HG03520 (cell line): ENCODE measurements around the gene SPESP1.

Source experiments
- ATAC-seq: cut with Tn5 transposase; IDR thresholded peaks from one replicate; pipeline ENCODE4 v1.9.1; 2021; ENCODE audit warnings: mild to moderate bottlenecking, moderate library complexity; ENCODE audit not compliant: unreplicated experiment

SPESP1 gene

DNA sequence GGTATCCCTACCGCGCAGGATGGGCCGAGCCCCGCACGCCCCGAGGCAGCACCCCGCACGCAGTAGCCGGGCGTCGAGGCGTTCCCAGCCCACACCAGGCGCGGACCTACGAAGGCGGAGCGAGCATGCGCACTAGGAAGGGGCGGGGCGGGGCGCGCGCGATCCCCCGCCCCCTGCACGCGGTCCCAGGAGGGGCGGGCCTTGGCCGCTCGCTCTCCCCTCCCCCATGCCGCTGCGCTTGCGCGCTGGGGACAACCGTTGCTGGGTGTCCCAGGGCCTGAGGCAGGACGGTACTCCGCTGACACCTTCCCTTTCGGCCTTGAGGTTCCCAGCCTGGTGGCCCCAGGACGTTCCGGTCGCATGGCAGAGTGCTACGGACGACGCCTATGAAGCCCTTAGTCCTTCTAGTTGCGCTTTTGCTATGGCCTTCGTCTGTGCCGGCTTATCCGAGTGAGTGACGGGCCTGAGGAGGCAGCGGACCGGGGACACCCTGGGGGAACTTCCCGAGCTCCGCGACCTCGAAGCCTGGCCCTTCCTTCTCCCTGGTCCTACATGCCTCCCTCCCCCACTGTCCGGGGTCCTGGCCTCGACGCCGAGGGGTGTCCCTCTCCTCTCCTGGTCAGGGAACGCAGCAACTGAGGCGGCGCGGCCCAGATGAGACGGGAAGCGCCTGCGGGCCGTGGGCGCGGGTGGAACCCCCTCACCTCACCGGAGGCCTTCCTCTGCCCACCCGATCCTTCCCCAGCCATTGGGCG lies at the start of gene SPESP1:
Gene SPESP1, plus strand, starts transcription at position 258 of the 755 bp plus-strand sequence. Its CDS starts 129 bp downstream, at position 387.
- no peak for ATAC-seq

DNA sequence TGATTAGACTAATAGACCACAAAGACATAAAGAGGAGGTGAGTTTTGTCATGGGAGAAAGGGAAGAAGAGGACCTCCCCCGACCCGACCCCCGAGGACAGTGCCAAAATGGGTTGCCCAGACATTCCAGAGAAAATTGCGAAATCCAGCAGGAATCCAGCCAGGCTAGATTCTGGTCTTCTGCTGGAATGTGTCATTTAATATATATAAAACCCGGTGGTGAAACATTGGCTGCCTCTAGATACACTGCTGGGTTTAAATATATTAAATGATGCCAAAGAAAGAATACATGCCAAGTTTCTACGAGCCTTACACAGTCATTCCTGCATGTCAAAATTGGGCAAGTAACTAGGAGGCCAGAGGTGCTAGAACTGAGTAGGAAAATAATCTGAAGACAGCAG lies 45.3 kb upstream of the SPESP1 start:
- ATAC-seq = no peak

DNA sequence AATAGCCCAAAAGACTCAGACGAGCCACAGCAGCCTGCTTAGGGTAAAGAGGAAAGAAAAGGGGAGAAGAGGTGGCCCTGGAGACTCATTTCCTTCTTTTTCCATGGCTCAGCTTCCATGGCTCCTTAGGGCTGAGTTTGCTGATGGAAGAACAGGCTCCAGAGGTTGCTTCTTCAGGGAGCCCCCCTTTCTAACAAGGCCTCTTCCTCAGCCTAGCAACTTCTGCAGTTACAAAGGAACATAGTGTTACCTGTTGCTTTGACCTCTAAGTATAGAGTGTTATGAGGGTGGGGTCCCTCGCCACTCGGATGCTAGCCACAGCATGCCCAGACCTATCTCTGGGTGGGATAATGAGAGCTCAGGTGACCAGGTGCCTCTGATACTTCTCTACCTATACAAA lies 43.2 kb upstream of the SPESP1 start:
- no peak for ATAC-seq

DNA sequence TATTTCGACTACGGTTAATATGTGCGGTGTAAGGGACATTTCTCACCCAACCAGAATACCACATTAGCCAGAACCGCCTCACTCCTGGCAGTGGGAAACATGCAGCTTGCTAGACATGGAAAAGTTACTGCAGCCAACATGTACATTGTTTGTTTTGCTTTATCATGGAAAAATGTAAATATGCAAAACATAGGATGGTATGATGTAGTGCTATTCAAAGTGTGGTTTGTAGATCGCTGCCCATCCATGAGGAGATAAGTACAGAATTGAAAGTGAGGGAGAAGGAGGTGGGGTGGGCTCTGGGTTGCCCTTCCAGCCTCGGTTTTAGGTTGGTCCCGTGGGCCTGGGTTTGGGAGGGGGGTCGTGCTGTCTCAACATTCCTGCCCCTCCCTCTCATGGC lies 42.5 kb upstream of the SPESP1 start:
- no peak for ATAC-seq

DNA sequence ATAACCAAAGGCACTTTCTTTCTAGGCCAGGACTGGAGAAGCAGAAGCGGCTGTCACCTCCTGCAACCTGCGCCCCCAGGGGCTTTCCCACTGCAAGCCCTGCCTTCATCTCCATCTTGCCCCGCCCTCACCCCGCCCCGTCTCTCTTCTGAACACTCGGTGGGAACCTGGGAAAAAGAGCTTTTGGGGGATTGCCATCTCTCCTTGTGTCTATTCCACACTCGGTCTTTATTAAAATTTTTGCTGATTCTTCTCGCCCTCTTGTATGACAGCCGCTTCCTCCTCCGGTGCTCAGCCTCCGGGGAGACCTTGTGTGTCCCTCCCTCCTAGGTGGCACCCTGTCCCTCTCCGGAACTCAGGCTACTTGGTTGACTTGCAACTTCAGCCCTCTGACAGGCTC lies 41.9 kb upstream of the SPESP1 start:
- ATAC-seq = no peak

DNA sequence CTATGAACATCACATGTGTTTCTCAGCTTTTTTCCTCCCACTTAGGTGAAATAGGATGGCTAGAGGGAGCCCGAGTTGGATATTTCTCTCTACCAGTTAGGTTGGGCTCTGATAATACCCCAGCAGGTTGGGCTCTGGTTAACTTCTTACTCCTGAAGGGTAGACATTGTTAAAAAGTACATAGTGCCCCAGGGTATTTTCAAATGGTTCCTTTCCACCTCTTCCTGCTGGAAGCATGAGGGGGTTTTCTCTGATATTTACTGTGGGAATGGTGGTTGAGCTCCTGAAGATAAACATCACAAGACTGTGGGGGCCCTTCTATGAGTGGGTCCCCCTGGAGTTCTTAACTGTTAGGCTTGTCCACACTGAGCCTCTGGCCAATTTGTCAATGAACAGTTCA lies 36.1 kb upstream of the SPESP1 start:
- ATAC-seq = no peak

DNA sequence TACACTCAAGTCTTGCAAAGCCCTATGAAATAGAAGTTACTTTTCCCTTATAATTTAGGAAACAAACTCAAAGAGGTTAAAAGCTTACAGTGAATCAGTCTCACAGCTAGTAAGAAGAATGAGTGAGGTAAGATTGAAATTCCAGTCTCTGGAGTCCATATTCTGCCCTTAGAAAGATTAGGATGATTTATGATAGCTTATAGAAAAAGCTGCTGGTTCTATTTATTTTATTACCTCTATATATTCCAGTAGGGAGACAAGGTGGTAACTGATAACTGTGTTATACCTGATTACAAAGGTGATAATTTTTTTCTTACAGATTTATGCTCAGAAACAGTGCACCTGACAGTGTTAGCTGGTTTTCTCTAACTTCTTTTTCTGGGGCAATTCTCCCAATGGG lies 34.1 kb upstream of the SPESP1 start:
- no peak for ATAC-seq

DNA sequence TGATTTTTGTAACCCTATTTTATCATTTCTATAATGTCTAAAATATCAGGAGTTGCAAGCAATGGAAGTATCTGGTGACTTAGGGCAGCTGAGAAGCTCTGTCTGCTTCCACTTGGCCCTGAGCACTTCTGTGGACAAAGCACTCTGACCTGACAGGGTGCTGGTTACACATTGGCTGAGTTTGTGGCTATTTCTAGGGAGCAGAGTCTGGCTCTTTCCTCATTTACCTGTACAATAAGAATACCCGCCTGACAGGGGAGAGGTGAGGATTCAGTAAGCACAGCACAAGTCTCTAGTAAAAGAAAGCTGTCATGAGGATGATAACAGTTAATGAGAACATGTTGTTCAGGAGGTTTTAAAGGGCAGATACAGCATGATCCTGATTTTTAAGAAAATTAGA lies 33.3 kb upstream of the SPESP1 start:
- ATAC-seq = no peak

DNA sequence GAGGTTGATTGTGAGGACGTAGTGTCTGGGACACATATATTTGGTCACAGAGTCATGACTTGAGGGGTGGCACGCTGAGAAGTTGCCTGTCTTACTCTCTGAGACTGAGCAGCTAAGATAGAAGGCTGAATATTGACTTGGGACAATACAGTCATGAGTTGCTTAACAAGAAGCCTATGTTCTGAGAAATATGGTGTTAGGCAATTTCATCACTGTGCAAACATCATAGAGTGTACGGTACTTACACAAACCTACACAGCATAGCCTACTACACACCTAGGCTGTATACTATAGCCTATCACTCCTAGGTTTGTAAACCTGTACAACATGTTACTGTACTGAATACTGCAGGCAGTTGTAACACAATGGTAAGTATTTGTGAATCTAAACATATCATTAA lies 30.3 kb upstream of the SPESP1 start:
- ATAC-seq = no peak

DNA sequence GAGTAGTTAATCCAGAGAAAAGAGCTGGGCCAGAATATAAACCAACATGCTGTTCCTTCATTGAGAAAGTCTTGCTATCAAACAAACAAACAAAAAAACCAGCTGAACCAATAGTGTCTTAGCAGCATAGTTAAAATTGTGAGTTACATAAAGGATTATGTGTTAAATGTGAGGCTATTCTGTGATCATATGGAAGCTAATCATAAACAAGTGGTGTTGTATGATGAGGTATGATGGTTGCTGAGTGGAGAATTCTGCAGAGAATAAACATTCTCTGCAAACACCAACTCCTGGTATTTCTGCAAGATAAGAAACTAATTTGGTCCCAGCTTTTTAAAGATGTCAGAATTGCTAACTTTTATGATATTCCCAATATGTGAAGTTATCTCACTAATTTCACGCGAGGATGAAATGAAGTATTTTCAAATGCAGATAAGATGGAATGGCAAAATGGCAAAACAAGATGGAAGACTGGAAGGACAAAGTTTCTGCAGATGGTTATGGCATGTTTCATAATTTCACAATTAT lies 22.9 kb upstream of the SPESP1 start:
- ATAC-seq = no peak

DNA sequence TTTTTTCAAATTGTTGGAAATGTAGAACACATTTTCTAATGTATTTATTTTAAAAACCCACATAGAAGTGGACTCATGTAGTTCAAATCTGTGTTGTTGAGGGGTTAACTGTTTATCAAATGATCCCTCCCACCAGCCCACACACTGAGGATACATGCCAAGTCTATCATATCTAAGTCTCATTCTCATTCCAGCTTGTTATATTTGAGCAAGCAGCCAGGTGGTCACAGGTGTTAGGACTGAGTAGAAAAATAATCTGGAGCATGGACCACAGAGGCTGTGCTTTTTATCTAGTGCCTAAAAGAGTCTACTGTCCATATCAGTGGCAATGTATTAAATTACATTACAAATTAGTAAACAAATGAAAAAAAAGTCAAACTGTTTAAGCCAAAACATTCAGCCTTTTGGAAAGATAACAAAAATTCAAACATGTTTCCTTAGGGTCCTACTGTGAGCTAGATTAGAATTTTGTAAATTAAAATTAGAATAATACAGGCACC lies 20.7 kb upstream of the SPESP1 start:
- no peak for ATAC-seq

DNA sequence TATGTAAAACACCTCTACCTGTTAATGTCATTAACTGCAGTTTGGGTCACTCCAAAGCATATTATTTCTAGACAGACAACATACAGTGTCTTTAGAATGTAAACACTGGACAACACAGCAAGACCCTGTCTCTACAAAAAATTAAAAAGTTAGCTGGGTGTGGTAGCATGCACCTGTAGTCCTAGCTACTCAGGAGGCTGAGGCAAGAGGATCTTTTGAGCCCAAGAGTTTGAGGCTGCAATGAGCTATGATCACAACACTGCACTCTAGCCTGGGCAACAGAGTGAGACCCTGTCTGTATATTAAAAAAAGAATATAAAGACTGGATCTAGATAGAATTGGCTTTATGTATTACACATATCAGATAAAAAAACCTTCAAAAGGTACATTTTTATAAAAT lies 20.0 kb upstream of the SPESP1 start:
- no peak for ATAC-seq

DNA sequence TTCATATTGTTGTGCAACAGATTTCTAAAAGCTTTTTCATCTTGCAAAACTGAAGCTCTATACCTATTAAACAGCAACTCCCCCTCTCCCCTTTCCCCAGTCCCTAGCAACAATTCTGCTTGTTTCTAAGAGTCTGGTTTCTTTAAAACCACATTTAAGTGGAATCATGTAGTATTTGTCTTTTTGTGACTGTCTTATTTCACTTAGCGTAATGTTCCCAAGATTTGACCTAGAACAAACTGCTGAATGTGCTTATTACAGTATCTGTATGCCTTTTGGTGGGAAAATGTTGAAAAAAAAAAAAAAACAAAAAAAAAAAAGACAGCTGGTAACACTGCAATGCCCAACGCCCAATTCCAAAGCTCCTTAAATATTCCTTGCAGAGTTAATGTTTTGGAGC lies 19.5 kb upstream of the SPESP1 start:
- ATAC-seq = no peak

DNA sequence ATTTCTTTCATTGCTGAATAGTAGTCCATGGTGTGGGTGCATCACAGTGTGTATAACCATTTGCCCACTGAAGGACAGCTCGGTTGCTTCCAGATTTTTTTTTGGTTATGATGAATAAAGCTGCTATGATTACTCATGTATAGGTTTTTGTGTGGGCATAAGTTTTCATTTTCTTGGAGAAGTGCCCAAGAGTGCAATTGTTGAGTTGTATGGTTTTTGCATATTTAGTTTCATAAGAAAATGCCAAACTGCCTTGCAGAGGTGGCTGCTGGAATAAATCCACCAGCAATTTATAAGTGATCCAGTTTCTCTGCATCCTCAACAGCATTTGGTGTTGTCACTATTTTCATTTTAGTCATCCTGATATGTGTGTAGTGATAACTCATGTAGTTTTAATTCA lies 8.4 kb upstream of the SPESP1 start:
- no peak for ATAC-seq

DNA sequence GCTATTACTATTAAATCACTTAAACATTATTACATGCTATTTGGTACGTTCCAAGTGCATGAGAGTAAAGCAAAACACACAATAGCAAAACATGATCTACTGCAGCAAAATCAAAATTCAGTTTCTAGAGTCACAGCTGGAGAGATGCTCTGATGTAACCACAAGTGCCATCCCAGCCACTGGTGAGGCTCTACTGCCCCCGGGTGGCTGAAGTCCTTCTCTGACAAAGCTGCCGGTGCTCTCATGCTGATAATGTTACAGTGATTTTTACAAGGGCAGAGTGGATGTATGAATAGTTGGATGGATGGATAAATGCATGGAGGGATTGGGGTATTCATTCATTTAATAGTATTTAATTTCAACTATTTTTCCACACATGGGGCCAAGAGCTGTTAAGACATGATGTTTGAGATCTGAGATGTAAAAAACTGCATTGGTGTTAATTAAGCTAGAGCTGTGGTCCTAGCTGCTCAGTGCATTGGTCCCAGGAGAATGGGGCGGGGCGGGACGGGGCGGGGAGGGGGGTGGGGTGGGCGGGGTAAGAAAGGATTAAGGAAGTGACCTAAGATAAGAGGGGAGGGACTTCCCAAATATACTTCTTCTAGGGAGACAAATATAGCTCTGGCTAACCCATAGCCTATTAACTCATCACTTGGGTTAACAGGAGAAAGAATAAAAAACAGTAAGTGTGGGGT lies 5.3 kb upstream of the SPESP1 start:
- ATAC-seq = no peak

DNA sequence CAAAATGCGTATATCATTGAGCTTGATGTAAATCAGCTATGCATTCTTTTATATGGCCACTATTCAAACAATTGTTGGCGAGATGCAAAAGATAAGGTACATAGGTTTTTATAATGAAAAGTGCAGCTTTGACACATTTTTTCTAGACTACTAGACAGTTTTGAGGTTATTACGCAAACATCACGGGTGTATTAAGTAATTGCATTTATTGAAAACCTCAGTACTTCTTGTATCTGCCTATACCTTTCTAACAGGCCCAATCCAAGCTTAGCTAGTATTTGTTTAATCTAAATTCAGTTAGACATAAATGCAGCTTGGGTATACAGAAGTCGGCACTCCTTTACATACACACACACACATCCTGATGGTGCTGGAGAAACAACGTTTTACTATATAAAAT lies 2.7 kb downstream of the SPESP1 start:
- no peak for ATAC-seq

DNA sequence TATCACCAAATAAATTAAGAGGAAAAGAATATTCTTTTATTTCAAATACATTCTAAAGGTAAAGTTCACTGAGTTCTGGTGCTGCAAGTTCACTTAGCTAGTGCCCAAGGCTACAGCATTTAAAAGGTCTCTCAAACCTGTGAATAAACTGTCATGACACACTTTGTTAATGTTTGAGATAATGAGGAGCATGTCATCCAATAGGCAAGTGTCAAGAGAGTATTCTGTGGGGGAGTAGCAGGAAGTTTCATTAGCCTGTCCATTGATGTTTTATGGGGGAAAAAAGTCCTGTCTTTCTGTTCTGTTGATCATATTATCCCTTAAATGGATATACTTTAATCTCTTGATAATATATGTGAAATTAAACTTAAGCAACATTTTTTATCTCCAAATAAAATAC lies 4.0 kb downstream of the SPESP1 start:
- no peak for ATAC-seq

DNA sequence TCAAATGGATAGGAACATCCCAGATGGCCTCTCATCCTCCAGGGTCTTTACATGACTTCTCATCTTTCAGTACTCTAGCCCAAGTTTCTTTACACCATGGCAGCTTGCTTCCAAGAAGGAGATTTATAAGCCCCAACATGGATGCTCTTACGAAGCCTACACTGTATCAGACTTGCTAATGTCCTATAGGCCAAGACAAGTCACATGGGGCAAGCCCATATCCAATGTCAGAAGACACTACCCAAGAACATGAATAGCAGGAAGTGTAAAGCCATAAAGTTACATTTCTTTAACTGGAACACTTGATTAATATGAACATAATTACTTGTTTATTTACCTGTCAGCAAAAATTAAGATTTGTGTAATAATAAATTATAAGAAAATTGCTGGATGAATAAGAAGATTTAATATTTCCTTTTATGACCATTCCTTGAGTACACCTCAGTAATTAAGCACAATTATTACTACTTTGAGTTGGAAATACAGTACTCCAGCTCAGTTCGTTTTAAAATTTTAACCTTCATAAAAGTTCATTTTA lies 5.1 kb downstream of the SPESP1 start:
- no peak for ATAC-seq

DNA sequence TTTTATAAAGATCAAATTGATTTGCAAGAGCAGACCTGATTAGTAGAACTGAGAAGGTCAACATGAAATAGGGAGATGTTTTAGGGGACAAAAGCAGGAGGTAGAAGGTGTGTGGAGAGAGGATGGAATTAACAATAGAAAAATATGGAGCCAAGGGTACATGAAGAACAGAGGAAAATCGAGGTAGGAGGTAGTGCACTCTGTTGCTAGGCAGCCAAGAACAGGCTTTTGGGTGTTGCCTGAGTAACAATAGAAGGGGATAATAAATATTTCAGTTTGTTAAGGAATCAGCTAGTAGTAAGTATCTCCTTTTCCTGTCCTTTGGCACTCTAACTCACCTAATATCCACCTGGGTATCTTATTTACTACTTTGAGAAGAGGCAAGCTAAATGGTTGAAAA lies 9.2 kb downstream of the SPESP1 start:
- no peak for ATAC-seq

DNA sequence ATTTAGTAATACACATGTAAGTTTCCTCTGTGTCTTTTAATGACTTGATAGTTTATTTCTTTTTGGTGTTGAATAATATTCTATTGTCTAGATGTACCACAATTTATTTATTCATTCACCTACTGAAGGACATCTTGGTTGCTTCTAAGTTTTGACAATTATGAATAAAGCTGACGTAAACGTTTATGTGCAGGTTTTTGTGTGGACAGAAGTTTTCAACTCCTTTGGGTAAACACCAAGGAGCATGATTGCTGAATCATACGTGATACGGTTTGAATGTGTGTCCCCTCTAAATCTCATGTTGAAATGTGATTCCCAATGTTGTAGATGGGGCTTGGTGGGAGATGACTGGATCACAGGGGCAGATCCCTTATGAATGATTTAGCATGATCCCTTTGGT lies 21.5 kb downstream of the SPESP1 start:
- no peak for ATAC-seq

DNA sequence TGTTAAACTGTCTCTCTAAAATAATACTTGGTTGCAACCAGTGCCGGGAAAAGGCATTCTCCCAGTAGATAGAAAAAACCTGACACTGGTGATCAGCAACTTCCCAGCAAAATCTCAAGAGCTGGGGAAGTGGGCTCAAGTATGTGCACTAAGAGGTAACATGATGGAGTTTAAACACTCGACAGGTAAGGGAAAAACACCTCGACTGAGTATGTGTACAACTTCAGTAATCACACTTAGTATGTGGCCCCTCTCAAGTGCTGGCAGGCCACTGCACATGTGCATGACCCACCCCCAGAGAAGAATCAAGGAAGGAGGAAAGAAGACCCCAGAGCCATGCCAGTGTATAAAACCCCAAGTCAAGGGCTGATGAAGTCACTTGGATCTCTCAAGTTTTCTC lies 27.4 kb downstream of the SPESP1 start:
- no peak for ATAC-seq

DNA sequence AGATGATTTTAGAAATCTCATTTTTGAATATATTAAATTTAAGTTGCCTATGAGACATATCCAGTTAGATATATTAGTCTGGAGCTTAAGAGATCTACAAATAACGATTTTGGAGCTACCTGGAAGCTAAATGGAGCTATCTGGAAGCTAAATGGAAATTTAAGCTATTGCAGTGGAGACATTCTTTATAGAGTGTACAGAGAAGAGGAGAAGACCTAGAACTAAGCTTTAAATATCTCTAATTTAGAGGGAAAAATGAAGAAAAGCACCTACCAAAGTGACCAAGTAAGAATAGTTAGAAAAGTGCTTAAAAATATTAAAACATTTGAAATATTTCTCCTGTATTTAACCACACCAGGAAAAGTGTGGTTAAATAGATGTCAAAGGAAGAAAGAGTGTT lies 28.3 kb downstream of the SPESP1 start:
- no peak for ATAC-seq
